AG10803 (cell line): ENCODE results near the gene LARGE2.

Source experiments
- DNase-seq: peaks from one replicate; pipeline ENCODE4 v3.0.0; 2010; ENCODE audit warnings: low read depth
- H3K4me3 ChIP-seq: 2 replicates; pipeline ENCODE4 v1.5.1; 2011; ENCODE audit warnings: mild to moderate bottlenecking, low read length, control low read depth
- TF ChIP-seq, protein P1 (sequence below): conservative IDR thresholded peaks from 2 replicates; pipeline ENCODE4 v1.5.1; 2011; ENCODE audit warnings: mild to moderate bottlenecking, low read length, control low read depth, inconsistent platforms

The LARGE2 gene

DNA sequence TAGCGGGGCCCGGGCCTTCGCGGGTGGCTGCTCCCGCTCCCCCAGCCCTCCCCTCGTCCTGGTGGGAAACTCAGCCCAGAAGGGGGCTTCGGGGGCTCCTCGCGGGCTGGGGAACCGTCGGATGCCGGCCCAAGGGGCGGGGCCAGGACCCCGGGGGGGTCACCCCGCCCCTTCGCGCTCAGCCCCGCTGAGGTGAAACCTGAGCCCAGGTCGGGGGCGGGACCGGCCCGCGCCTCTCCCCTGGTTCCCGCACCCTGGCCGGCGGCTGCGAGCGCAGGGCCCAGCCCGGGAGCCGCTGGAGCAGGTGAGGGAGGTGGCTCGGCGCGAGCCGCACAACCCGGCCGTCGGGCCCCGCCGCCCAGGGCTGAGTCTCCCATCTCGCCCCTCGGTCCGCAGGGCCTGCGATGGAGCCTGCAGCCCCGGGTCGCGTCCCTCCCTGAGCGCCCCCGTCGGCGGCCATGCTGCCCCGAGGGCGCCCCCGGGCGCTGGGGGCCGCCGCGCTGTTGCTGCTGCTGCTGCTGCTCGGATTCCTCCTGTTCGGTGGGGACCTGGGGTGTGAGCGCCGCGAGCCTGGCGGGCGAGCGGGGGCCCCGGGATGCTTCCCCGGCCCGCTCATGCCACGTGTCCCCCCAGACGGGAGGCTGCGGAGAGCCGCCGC is at the start of gene LARGE2:
LARGE2 (plus strand) TSS at position 232 of the 658 bp plus-strand sequence; CDS start at position 459, 227 bp downstream.
- no peak for DNase-seq
- no peak within 1 kb of the TSS for H3K4me3 ChIP-seq
- TF ChIP-seq, protein P1, sequence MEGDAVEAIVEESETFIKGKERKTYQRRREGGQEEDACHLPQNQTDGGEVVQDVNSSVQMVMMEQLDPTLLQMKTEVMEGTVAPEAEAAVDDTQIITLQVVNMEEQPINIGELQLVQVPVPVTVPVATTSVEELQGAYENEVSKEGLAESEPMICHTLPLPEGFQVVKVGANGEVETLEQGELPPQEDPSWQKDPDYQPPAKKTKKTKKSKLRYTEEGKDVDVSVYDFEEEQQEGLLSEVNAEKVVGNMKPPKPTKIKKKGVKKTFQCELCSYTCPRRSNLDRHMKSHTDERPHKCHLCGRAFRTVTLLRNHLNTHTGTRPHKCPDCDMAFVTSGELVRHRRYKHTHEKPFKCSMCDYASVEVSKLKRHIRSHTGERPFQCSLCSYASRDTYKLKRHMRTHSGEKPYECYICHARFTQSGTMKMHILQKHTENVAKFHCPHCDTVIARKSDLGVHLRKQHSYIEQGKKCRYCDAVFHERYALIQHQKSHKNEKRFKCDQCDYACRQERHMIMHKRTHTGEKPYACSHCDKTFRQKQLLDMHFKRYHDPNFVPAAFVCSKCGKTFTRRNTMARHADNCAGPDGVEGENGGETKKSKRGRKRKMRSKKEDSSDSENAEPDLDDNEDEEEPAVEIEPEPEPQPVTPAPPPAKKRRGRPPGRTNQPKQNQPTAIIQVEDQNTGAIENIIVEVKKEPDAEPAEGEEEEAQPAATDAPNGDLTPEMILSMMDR: no peak

DNA sequence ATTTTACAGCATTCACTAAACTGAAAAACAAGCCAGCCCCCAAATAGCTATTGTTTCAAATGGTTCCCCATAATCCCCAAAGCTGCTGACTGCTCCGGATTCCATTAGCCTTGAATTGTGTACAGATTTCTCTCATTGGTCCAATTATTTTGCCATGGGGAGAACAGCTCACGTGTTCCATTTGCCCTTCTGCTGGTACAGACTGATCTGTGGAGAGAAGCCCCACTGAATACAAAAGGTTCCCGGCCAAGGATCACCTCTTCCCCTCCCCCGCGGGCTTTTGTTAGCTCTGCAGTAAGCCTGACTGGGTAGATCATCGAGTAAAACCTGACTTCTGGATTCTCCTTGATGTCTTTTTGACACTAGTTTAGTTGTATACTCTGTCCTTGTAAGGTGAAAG is 46.1 kb upstream of the LARGE2 start:
- no peak for DNase-seq
- H3K4me3 ChIP-seq: no peak overlapping the region
- TF ChIP-seq, protein P1: no peak

DNA sequence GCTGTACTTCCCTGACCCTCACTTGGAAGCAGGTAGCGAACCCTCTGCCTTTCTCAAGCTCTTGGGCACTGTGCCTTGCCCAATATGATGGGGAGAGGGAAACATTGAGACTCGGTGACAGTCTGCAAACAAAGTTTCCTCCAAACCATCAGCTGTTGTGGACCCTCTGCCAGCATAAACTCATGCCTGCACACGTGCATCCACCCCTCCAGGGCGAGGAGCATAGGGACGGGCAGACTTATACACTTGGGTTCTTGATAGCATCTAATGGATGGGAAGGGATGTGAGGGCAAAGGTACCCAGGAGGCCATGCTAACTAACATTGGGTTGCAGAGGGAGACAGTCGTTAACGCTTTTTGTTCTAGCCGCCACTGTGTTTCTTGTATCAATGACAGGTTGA is 45.2 kb upstream of the LARGE2 start:
- no peak overlapping the region for H3K4me3 ChIP-seq
- TF ChIP-seq, protein P1: no peak
- DNase-seq: no peak

DNA sequence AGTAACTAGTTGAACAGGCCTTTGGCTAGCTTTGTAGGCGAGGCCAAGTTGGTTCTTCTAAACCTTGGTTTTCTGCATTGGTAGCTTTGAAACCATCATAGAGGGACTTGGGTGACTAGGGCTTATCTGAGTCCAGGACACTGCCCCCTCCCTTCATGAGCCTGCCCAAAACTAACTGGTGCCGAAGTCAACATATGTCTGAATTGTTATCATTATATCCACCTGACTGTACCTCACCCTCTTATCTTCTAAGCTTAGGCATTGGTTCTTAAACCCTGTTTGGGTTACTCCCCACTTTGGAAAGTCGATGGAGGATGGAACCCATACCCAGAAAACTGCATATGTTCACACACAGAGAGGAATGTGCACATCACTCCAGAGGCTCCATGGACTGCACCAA is 44.6 kb upstream of the LARGE2 start:
- H3K4me3 ChIP-seq: no peak overlapping the region
- no peak for DNase-seq
- TF ChIP-seq, protein P1: no peak

DNA sequence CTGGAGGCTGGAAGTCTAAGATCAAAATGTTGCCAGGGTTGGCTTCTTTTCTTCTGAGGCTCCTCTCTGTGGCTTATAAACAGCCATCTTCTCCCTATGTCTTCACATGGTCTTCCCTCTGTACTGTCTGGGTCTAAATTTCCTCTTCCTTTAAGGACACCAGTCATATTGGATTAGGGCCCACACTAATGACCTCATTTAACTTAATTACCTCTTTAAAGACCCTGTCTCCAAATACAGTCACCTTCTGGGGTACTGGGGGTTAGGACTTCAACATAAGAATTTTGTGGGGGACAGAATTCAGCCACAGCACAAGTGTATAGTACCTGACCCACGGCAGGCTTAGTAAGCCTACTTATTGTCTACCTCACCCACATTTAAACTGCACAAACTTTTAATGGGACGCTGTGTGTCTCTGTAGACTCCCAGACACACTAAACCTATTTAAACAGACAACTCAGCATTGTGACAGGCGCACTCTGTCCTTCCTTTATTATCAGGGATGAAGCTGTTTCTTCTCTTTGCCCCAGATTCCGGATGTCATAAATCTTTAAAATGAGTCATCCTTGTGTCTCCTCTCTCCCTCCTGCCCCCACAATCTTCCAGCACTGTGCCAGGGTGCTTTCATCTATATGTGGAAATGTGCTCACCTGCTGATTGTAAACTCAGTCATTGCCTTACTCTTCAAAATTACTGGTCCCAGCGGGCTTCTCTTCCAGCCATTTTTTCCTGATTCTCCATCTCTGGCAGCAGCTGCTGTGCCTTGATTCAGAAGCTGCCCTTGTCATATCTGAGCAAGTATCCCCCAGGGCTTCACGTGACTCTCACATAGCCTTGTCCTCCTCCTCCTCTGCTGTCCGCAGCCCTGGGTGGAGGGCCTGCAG is 42.4 kb upstream of the LARGE2 start:
- DNase-seq: peak; percentile 16
- TF ChIP-seq, protein P1: no peak
- H3K4me3 ChIP-seq: no peak overlapping the region

DNA sequence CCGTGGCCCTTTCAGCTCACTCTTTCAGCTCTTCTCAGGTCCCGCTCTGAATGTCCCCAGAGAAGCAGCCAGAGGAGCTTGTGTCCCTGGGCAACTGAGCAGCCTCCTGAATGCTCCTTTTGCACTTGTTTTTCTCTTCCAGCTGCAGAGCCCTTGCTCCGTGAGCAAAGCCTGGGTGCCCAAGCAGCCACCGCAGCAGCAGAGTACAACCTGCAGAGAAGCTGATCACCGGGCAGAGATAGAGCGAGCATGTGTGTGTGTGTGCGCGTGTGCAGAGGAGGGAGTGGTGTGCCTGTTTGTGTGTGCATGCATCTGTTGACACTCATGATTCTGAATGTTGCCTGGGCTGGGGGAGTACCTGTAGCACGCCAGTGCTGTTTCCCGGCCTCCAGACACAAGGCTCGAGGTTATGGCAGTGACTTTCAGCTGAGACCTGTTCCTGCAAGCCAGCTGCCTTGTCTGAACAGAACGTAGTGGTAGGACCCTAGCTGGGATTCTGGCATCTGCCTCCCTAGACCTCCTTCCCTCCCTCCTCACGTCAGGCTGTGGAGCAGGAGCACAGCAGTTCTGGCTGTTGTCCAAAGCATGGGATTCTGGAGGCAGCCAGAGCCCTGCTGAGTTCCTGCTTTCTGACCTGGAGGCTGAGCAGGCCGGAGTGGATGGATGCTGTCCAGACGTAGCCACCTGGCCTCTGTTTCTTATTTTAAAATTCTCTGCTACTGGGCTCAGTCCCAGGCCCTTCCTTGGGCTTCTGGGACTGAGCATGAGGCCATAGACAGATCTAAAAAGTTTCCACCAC is 41.5 kb upstream of the LARGE2 start:
- no peak overlapping the region for H3K4me3 ChIP-seq
- no peak for DNase-seq
- TF ChIP-seq, protein P1: no peak
